Measurements from ENCODE around the gene ACIN1.

DNA sequence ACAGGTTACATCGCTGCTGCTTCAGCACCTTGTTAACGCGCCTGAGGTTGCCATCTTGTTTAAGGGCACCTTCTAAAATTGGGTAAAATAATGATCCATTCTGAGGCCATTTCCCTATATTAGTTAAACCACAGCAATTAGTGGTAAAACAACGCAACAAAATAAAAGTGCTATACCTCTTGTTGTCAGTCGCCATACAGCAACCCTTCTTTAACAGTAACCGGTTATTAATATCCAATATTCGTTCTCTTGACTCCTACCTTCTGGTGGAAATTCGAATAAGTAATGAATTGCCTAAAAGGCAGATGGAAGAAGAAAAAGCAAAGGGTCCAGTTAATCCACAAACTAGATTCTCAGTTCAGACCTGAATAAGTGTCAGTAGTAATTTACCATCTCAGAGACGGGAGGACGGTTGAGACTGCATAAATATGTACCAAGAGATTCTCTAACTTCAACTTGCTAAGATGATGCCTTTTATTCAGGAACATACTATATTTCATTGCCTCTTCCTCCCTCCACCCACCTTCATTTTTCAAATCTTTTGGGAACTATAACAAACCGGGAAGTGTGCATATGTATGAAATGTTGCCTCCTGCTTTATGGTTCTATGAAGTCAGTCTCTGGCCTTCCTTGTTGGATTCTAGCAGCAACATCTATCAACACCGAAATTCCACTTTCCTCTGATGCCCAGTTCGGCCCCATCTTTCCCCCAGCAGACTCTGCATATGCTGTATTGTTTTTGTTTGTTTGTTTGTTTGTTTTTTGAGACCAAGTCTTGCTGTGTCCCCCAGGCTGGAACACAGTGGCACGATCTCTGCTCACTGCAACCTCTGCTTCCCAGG, 59.4 kb downstream of the ACIN1 start:
- TF ChIP-seq EGR1 (IDR thresholded peaks at IDR 0.05) (no peak), YY1 (IDR thresholded peaks at IDR 0.05; ENCODE audit: low read depth) (no peak)

All from Ishikawa (cell line).